Measurements from ENCODE around the gene EXOC2.

EXOC2 gene

DNA sequence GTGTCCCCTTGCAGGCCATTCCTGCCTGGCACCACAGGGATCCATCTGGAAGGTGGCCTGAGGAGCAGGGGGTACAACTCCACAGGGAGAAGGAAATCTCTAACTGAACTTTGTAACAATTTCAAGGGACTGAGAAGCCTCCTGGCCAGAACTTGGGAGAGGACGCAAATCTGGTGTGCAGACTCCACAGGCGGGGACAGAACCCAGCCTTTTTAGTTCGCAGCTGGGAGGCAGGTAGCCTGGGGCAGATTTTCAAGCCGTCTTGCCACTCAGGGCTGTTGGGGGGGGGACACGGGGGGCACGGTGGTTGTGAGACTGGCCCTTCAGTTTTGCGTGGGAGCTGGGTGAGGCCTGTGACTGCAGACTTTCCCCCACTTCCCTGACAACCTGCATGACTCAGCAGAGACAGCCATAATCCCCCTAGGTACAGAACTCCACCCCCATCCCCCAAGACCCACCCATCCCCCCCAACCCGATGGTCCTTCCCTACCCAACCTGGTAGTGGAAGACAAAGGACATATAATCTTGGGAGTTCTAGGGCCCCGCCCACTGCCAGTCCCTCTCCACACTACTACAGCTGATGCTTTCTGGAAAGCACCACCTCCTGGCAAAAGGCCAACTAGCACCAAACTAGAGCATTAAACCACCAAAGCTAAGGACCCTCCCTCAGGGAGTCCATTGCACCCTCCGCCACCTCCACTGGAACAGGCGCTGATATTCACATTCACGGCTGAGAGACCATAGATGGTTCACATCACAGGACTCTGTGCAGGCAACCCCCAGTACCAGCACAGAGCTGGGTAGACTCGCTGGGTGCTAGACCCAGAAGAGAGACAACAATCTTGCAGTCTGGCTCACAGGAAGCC, 33.0 kb downstream of the EXOC2 start:
- WGBS (ENCODE audit: extremely low coverage, insufficient coverage, insufficient read length), result no CpG with 5 or more reads among the region's 13 CpGs
- peaks cover 1 to 8% of the 10 kb centered on the region in 2 experiments for H3K36me3 ChIP-seq (ENCODE audit: control insufficient read depth in 1 of 2, insufficient read depth in 2 of 2, low read length in 2 of 2)

GRCh38 chr6:658244-658643, 34.7 kb downstream of the EXOC2 start:
- H4K91ac ChIP-seq (ENCODE audit: low read depth, low read length), result no peak overlapping the region
- peaks cover 1 to 8% of the 10 kb centered on the region in 2 experiments for H3K36me3 ChIP-seq (ENCODE audit: control insufficient read depth in 1 of 2, insufficient read depth in 2 of 2, low read length in 2 of 2)
- H2AFZ ChIP-seq (ENCODE audit: insufficient read depth, low read length, poor library complexity), result no peak overlapping the region
- no peak overlapping the region for H3K23ac ChIP-seq (ENCODE audit: low read length)
- peaks cover 10% of the 10 kb centered on the region in 2 experiments for H3K4me1 ChIP-seq (ENCODE audit: control insufficient read depth in 1 of 2, insufficient read depth in 2 of 2, low read length in 2 of 2)
- no peak overlapping the region for H3K27ac ChIP-seq (ENCODE audit: low read depth, low read length)
- H3K18ac ChIP-seq (ENCODE audit: low read length), result no peak overlapping the region
- WGBS (ENCODE audit: extremely low coverage, insufficient coverage, insufficient read length), result no CpG with 5 or more reads among the region's 2 CpGs
- H3K4me3 ChIP-seq (ENCODE audit: low read depth, low read length), result no peak overlapping the region
- no peak overlapping the region for H4K8ac ChIP-seq (ENCODE audit: low read depth, low read length)
- H3K79me1 ChIP-seq (ENCODE audit: low read length), result peaks cover 3% of the 10 kb centered on the region
- no peak overlapping the region for H3K14ac ChIP-seq (ENCODE audit: low read length)
- DNase-seq, result peak in 1 of 2 donors; percentile 4
- H2BK12ac ChIP-seq (ENCODE audit: low read length), result no peak overlapping the region
- H2AK5ac ChIP-seq (ENCODE audit: low read length), result no peak overlapping the region
- no peaks in the 10 kb centered on the region for H3K27me3 ChIP-seq (ENCODE audit: insufficient read depth, low read length)
- H2BK120ac ChIP-seq (ENCODE audit: insufficient read depth, low read length, poor library complexity), result no peak overlapping the region
- no peak overlapping the region for H3K9ac ChIP-seq (ENCODE audit: low read length)
- H3K79me2 ChIP-seq (ENCODE audit: control insufficient read depth, insufficient read depth, low read length, poor library complexity), result no peaks in the 10 kb centered on the region
- no peak overlapping the region for H3K4ac ChIP-seq (ENCODE audit: low read depth, low read length)
- no peak overlapping the region for H3K4me2 ChIP-seq (ENCODE audit: low read length)
- no peak overlapping the region for H4K12ac ChIP-seq (ENCODE audit: low read depth, low read length)
- no peak overlapping the region for H2BK5ac ChIP-seq (ENCODE audit: low read depth, low read length, poor library complexity)
- no peaks in the 10 kb centered on the region for H3K9me3 ChIP-seq (ENCODE audit: insufficient read depth, low read depth, low read length)

More for the DNA sequence above, 33.0 kb downstream of the EXOC2 start:
- H3K4me1 ChIP-seq (ENCODE audit: control insufficient read depth in 1 of 2, insufficient read depth in 2 of 2, low read length in 2 of 2), result peaks cover 10% of the 10 kb centered on the region in 2 experiments
- H3K9ac ChIP-seq (ENCODE audit: low read length), result no peak overlapping the region
- no peaks in the 10 kb centered on the region for H3K79me2 ChIP-seq (ENCODE audit: control insufficient read depth, insufficient read depth, low read length, poor library complexity)
- H2BK12ac ChIP-seq (ENCODE audit: low read length), result peak overlapping the region; percentile 54
- H4K12ac ChIP-seq (ENCODE audit: low read depth, low read length), result peak overlapping the region; percentile 73
- H3K14ac ChIP-seq (ENCODE audit: low read length), result peak overlapping the region; percentile 53
- peak overlapping the region; percentile 70 for H2AFZ ChIP-seq (ENCODE audit: insufficient read depth, low read length, poor library complexity)
- no peaks in the 10 kb centered on the region for H3K27me3 ChIP-seq (ENCODE audit: insufficient read depth, low read length)
- H2BK120ac ChIP-seq (ENCODE audit: insufficient read depth, low read length, poor library complexity), result peak overlapping the region; percentile 10
- no peak for DNase-seq
- H2AK5ac ChIP-seq (ENCODE audit: low read length), result peak overlapping the region; percentile 53
- H4K91ac ChIP-seq (ENCODE audit: low read depth, low read length), result peak overlapping the region; percentile 18
- peak overlapping the region; percentile 70 for H3K18ac ChIP-seq (ENCODE audit: low read length)
- H3K9me3 ChIP-seq (ENCODE audit: insufficient read depth, low read depth, low read length), result no peaks in the 10 kb centered on the region
- no peak overlapping the region for H3K27ac ChIP-seq (ENCODE audit: low read depth, low read length)
- no peak overlapping the region for H3K4me3 ChIP-seq (ENCODE audit: low read depth, low read length)
- peak overlapping the region; percentile 53 for H3K4ac ChIP-seq (ENCODE audit: low read depth, low read length)
- no peak overlapping the region for H3K23ac ChIP-seq (ENCODE audit: low read length)
- peaks cover 3% of the 10 kb centered on the region for H3K79me1 ChIP-seq (ENCODE audit: low read length)
- peak overlapping the region; percentile 7 for H4K8ac ChIP-seq (ENCODE audit: low read depth, low read length)
- no peak overlapping the region for H3K4me2 ChIP-seq (ENCODE audit: low read length)
- peak overlapping the region; percentile 39 for H2BK5ac ChIP-seq (ENCODE audit: low read depth, low read length, poor library complexity)

- H4K91ac ChIP-seq (ENCODE audit: low read depth, low read length), result no peak overlapping the region
- no peak overlapping the region for H3K23ac ChIP-seq (ENCODE audit: low read length)
- no peak overlapping the region for H2BK120ac ChIP-seq (ENCODE audit: insufficient read depth, low read length, poor library complexity)
- H3K27me3 ChIP-seq (ENCODE audit: insufficient read depth, low read length), result no peaks in the 10 kb centered on the region
- no peak for DNase-seq
- H2BK5ac ChIP-seq (ENCODE audit: low read depth, low read length, poor library complexity), result no peak overlapping the region
- H3K18ac ChIP-seq (ENCODE audit: low read length), result no peak overlapping the region
- WGBS (ENCODE audit: extremely low coverage, insufficient coverage, insufficient read length), result no CpG with 5 or more reads among the region's 1 CpG
- no peak overlapping the region for H4K12ac ChIP-seq (ENCODE audit: low read depth, low read length)
- no peaks in the 10 kb centered on the region for H3K79me2 ChIP-seq (ENCODE audit: control insufficient read depth, insufficient read depth, low read length, poor library complexity)
- H4K8ac ChIP-seq (ENCODE audit: low read depth, low read length), result no peak overlapping the region
- H3K9me3 ChIP-seq (ENCODE audit: insufficient read depth, low read depth, low read length), result no peaks in the 10 kb centered on the region
- no peak overlapping the region for H3K14ac ChIP-seq (ENCODE audit: low read length)
- H3K4me1 ChIP-seq (ENCODE audit: control insufficient read depth in 1 of 2, insufficient read depth in 2 of 2, low read length in 2 of 2), result peaks cover 10% of the 10 kb centered on the region in 2 experiments
- H3K9ac ChIP-seq (ENCODE audit: low read length), result no peak overlapping the region
- no peak overlapping the region for H2AFZ ChIP-seq (ENCODE audit: insufficient read depth, low read length, poor library complexity)
- H3K4ac ChIP-seq (ENCODE audit: low read depth, low read length), result no peak overlapping the region
- no peak overlapping the region for H3K4me3 ChIP-seq (ENCODE audit: low read depth, low read length)
- no peak overlapping the region for H3K4me2 ChIP-seq (ENCODE audit: low read length)
- H2AK5ac ChIP-seq (ENCODE audit: low read length), result no peak overlapping the region
- H2BK12ac ChIP-seq (ENCODE audit: low read length), result no peak overlapping the region
- H3K27ac ChIP-seq (ENCODE audit: low read depth, low read length), result no peak overlapping the region
- peaks cover 1 to 8% of the 10 kb centered on the region in 2 experiments for H3K36me3 ChIP-seq (ENCODE audit: control insufficient read depth in 1 of 2, insufficient read depth in 2 of 2, low read length in 2 of 2)
- H3K79me1 ChIP-seq (ENCODE audit: low read length), result peaks cover 3% of the 10 kb centered on the region
These were observed 35.2 kb downstream of the EXOC2 start for GRCh38 chr6:657743-658142.

GRCh38 chr6:656460-657252, 36.3 kb downstream of the EXOC2 start, which contains the start of gene HUS1B:
Gene HUS1B, minus strand, starts transcription at chr6:657100. Its CDS starts 156 bp downstream, at chr6:656944.
- Histone ChIP-seq H3K27ac (ENCODE audit: low read depth, low read length) (no peak within 1 kb of the TSS), H2AK5ac (ENCODE audit: low read length) (no peak within 1 kb of the TSS), H2AFZ (ENCODE audit: insufficient read depth, low read length, poor library complexity) (no peak within 1 kb of the TSS), H3K36me3 (ENCODE audit: control insufficient read depth in 1 of 2, insufficient read depth in 2 of 2, low read length in 2 of 2) (peaks cover 1 to 8% of the 10 kb centered on the region in 2 experiments), H4K12ac (ENCODE audit: low read depth, low read length) (no peak within 1 kb of the TSS), H3K4me2 (ENCODE audit: low read length) (no peak within 1 kb of the TSS), H2BK120ac (ENCODE audit: insufficient read depth, low read length, poor library complexity) (no peak within 1 kb of the TSS), H3K9me3 (ENCODE audit: insufficient read depth, low read depth, low read length) (no peaks in the 10 kb centered on the region), H4K91ac (ENCODE audit: low read depth, low read length) (no peak within 1 kb of the TSS), H3K4ac (ENCODE audit: low read depth, low read length) (no peak within 1 kb of the TSS), H3K9ac (ENCODE audit: low read length) (no peak within 1 kb of the TSS), H3K27me3 (ENCODE audit: insufficient read depth, low read length) (no peaks in the 10 kb centered on the region), H2BK12ac (ENCODE audit: low read length) (no peak within 1 kb of the TSS), H3K23ac (ENCODE audit: low read length) (no peak within 1 kb of the TSS), H4K8ac (ENCODE audit: low read depth, low read length) (no peak within 1 kb of the TSS), H2BK5ac (ENCODE audit: low read depth, low read length, poor library complexity) (no peak within 1 kb of the TSS), H3K79me2 (ENCODE audit: control insufficient read depth, insufficient read depth, low read length, poor library complexity) (no peaks in the 10 kb centered on the region), H3K4me3 (ENCODE audit: low read depth, low read length) (no peak within 1 kb of the TSS), H3K4me1 (ENCODE audit: control insufficient read depth in 1 of 2, insufficient read depth in 2 of 2, low read length in 2 of 2) (peaks cover 10% of the 10 kb centered on the region in 2 experiments), H3K79me1 (ENCODE audit: low read length) (peaks cover 3% of the 10 kb centered on the region), H3K18ac (ENCODE audit: low read length) (no peak within 1 kb of the TSS), H3K14ac (ENCODE audit: low read length) (no peak within 1 kb of the TSS)
- no peak for DNase-seq
- WGBS (ENCODE audit: extremely low coverage, insufficient coverage, insufficient read length), result no CpG with 5 or more reads among the region's 73 CpGs
